ENCODE results near the gene HTR1D.

The HTR1D gene

DNA sequence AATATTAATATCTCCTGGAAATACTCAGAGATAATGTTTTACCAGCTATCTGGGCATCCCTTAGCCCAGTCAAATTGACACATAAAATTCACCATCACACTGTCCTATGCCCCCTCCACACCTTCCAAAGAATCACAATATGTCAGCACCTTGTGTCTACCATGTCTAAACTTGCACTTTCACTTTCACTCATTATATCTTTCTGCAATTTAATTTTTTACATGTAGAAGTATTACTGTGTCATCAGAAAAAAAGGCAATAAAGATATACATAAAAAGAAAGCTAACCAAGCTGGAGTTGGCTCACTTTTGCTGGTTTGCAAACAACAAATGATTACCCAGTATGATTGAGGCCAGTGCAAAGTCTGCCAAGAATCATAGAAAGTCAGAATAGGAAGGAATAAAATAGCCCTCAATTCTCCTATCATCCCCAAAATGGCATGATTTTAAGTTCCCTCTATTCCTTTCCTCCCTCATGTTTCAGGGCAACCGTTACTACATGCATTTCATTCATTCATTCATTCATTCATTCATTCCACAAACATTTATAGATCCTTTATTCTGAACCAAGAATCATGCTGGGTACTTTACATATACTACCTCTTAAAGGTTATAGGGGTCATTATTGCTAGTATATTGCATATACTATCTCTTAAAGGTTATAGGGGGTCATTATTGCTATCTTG lies 42.7 kb downstream of the HTR1D start:
- no peak overlapping the region for H3K18ac ChIP-seq (ENCODE audit: low read depth in 1 of 2, low read length in 2 of 2)
- no peak overlapping the region for H2BK12ac ChIP-seq (ENCODE audit: low read length in 2 of 2)
- no peak overlapping the region for H2BK5ac ChIP-seq (ENCODE audit: low read depth, low read length, poor library complexity, severe bottlenecking)
- DNase-seq = no peak
- no peak overlapping the region for H4K8ac ChIP-seq (ENCODE audit: low read length)
- no peak overlapping the region for H3K4me3 ChIP-seq (ENCODE audit: insufficient read depth in 1 of 2, low read depth in 1 of 2, low read length in 2 of 2)
- H3K79me1 ChIP-seq (replicated peaks; ENCODE audit: low read length, poor library complexity, severe bottlenecking) = no peaks in the 10 kb centered on the region
- no peak overlapping the region for H3K9ac ChIP-seq (ENCODE audit: low read length)
- no peak overlapping the region for H3K23ac ChIP-seq (ENCODE audit: low read length in 2 of 2)
- H3K4me2 ChIP-seq (ENCODE audit: low read length, poor library complexity, severe bottlenecking) = no peak overlapping the region
- H3K27ac ChIP-seq (ENCODE audit: low read length, poor library complexity, severe bottlenecking) = no peak overlapping the region
- H3K36me3 ChIP-seq (ENCODE audit: control insufficient read depth in 1 of 2, insufficient read depth in 2 of 2, low read depth in 1 of 2, low read length in 2 of 2) = no peaks in the 10 kb centered on the region
- H3K4ac ChIP-seq (ENCODE audit: low read depth in 1 of 2, low read length in 2 of 2) = no peak overlapping the region
- peaks cover 7% of the 10 kb centered on the region for H3K4me1 ChIP-seq (ENCODE audit: control insufficient read depth, insufficient read depth, low read depth, low read length)
- no peak overlapping the region for H2AFZ ChIP-seq (ENCODE audit: low read depth, low read length)
- H2BK120ac ChIP-seq (ENCODE audit: low read depth, low read length) = no peak overlapping the region
- H3K27me3 ChIP-seq (ENCODE audit: control insufficient read depth in 1 of 2, insufficient read depth in 1 of 2, low read length in 2 of 2) = no peaks in the 10 kb centered on the region
- 82% methylated on average over 1 of the region's 1 CpG for WGBS
- no peaks in the 10 kb centered on the region for H3K9me3 ChIP-seq (ENCODE audit: control insufficient read depth, low read length)
- H2AK5ac ChIP-seq (ENCODE audit: low read length, severe bottlenecking) = no peak overlapping the region
- no peak overlapping the region for H4K91ac ChIP-seq (ENCODE audit: low read length)
- no peak overlapping the region for H2BK15ac ChIP-seq (ENCODE audit: low read depth, poor library complexity, severe bottlenecking)
- H3K14ac ChIP-seq (ENCODE audit: low read length in 2 of 2) = no peak overlapping the region

DNA sequence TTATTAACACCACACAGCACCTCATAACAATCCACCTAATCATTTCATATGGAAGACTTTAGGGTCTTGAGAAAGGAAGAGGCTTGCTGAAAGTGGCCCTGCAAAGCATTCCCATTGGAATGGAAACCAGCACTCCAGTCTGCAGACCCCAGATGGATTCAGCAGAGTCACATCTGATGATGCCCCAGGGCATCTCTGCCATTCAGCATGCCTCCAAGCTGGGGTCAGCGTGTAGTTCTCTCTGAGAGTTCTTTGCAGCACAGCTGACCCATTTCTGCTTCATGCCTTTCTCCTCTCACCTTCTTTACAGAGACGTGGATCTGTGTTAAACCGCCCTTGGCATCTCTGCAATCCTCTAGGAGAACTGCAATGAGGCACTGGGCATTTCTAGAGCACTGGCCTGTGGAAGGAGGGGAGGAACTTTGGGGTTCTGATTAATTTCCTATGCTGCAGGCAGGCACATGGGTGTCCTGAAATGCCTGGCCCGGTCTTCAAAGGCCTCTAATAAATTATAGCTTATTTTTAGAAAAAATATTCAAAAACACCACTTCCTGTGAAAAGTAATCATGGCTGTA lies 46.0 kb downstream of the HTR1D start:
- no peak overlapping the region for H3K18ac ChIP-seq (ENCODE audit: low read depth in 1 of 2, low read length in 2 of 2)
- no peak overlapping the region for H4K8ac ChIP-seq (ENCODE audit: low read length)
- H2BK15ac ChIP-seq (ENCODE audit: low read depth, poor library complexity, severe bottlenecking) = no peak overlapping the region
- H3K4me3 ChIP-seq (ENCODE audit: insufficient read depth in 1 of 2, low read depth in 1 of 2, low read length in 2 of 2) = no peak overlapping the region
- H3K4me1 ChIP-seq (ENCODE audit: control insufficient read depth, insufficient read depth, low read depth, low read length) = peaks cover 2% of the 10 kb centered on the region
- no peaks in the 10 kb centered on the region for H3K9me3 ChIP-seq (ENCODE audit: control insufficient read depth, low read length)
- H3K4ac ChIP-seq (ENCODE audit: low read depth in 1 of 2, low read length in 2 of 2) = no peak overlapping the region
- no peak overlapping the region for H2BK5ac ChIP-seq (ENCODE audit: low read depth, low read length, poor library complexity, severe bottlenecking)
- H3K79me1 ChIP-seq (replicated peaks; ENCODE audit: low read length, poor library complexity, severe bottlenecking) = no peaks in the 10 kb centered on the region
- H2AFZ ChIP-seq (ENCODE audit: low read depth, low read length) = no peak overlapping the region
- H3K9ac ChIP-seq (ENCODE audit: low read length) = no peak overlapping the region
- DNase-seq = no peak
- no peak overlapping the region for H2AK5ac ChIP-seq (ENCODE audit: low read length, severe bottlenecking)
- H4K91ac ChIP-seq (ENCODE audit: low read length) = no peak overlapping the region
- 77% methylated on average over 3 of the region's 4 CpGs for WGBS
- H3K14ac ChIP-seq (ENCODE audit: low read length in 2 of 2) = no peak overlapping the region
- H3K27me3 ChIP-seq (ENCODE audit: control insufficient read depth in 1 of 2, insufficient read depth in 1 of 2, low read length in 2 of 2) = no peaks in the 10 kb centered on the region
- H3K23ac ChIP-seq (ENCODE audit: low read length in 2 of 2) = no peak overlapping the region
- no peak overlapping the region for H2BK12ac ChIP-seq (ENCODE audit: low read length in 2 of 2)
- no peak overlapping the region for H2BK120ac ChIP-seq (ENCODE audit: low read depth, low read length)
- no peaks in the 10 kb centered on the region for H3K36me3 ChIP-seq (ENCODE audit: control insufficient read depth in 1 of 2, insufficient read depth in 2 of 2, low read depth in 1 of 2, low read length in 2 of 2)
- no peak overlapping the region for H3K27ac ChIP-seq (ENCODE audit: low read length, poor library complexity, severe bottlenecking)
- no peak overlapping the region for H3K4me2 ChIP-seq (ENCODE audit: low read length, poor library complexity, severe bottlenecking)

DNA sequence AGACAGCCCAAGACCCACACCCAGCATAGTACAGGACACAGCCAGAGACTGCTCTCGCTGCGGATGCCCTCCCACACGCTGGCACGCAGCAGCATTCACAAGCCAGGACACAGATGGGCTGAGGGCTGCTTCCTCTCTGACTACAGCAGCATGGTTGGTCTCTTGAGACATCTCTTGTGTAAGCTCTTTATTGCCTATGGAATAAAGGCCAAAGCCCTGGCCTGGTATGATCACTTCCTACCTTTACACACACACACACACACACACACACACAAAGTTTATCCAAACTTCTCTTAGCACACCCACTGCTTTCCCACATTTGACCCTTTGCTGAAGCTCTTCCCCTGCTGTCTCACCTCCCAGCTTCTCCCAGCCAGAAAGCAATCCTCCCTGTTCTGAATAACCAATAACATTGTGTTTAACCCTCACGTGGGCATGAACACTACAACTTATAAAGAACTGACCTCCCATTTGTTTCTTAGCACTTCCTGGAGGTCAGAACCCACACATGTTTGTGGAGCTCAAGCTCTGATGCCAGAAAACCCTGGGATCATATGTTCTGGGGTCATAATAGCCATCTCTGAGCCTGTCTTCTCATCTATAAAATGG lies 47.5 kb downstream of the HTR1D start:
- H3K9ac ChIP-seq (ENCODE audit: low read length) = peak overlapping the region; percentile 90
- no peak overlapping the region for H2BK5ac ChIP-seq (ENCODE audit: low read depth, low read length, poor library complexity, severe bottlenecking)
- no peaks in the 10 kb centered on the region for H3K79me1 ChIP-seq (replicated peaks; ENCODE audit: low read length, poor library complexity, severe bottlenecking)
- no peak overlapping the region for H3K27ac ChIP-seq (ENCODE audit: low read length, poor library complexity, severe bottlenecking)
- peak; percentile 93 for DNase-seq
- H3K4me1 ChIP-seq (ENCODE audit: control insufficient read depth, insufficient read depth, low read depth, low read length) = peaks cover 2% of the 10 kb centered on the region
- no peak overlapping the region for H3K23ac ChIP-seq (ENCODE audit: low read length in 2 of 2)
- H3K4me2 ChIP-seq (ENCODE audit: low read length, poor library complexity, severe bottlenecking) = no peak overlapping the region
- no peak overlapping the region for H2BK120ac ChIP-seq (ENCODE audit: low read depth, low read length)
- no peak overlapping the region for H2AK5ac ChIP-seq (ENCODE audit: low read length, severe bottlenecking)
- no peaks in the 10 kb centered on the region for H3K36me3 ChIP-seq (ENCODE audit: control insufficient read depth in 1 of 2, insufficient read depth in 2 of 2, low read depth in 1 of 2, low read length in 2 of 2)
- no peak overlapping the region for H2BK15ac ChIP-seq (ENCODE audit: low read depth, poor library complexity, severe bottlenecking)
- peak overlapping the region in 1 of 2 experiments; percentile 42 for H3K4ac ChIP-seq (ENCODE audit: low read depth in 1 of 2, low read length in 2 of 2)
- peak overlapping the region; percentile 6 for H4K91ac ChIP-seq (ENCODE audit: low read length)
- H3K27me3 ChIP-seq (ENCODE audit: control insufficient read depth in 1 of 2, insufficient read depth in 1 of 2, low read length in 2 of 2) = no peaks in the 10 kb centered on the region
- no peak overlapping the region for H3K14ac ChIP-seq (ENCODE audit: low read length in 2 of 2)
- H3K18ac ChIP-seq (ENCODE audit: low read depth in 1 of 2, low read length in 2 of 2) = peak overlapping the region in 1 of 2 experiments; percentile 23
- H2AFZ ChIP-seq (ENCODE audit: low read depth, low read length) = no peak overlapping the region
- H3K9me3 ChIP-seq (ENCODE audit: control insufficient read depth, low read length) = no peaks in the 10 kb centered on the region
- peak overlapping the region in 1 of 2 experiments; percentile 29 for H2BK12ac ChIP-seq (ENCODE audit: low read length in 2 of 2)
- 37% methylated on average over 5 of the region's 5 CpGs for WGBS
- H4K8ac ChIP-seq (ENCODE audit: low read length) = peak overlapping the region; percentile 27
- peak overlapping the region in 1 of 2 experiments; percentile 87 for H3K4me3 ChIP-seq (ENCODE audit: insufficient read depth in 1 of 2, low read depth in 1 of 2, low read length in 2 of 2)

DNA sequence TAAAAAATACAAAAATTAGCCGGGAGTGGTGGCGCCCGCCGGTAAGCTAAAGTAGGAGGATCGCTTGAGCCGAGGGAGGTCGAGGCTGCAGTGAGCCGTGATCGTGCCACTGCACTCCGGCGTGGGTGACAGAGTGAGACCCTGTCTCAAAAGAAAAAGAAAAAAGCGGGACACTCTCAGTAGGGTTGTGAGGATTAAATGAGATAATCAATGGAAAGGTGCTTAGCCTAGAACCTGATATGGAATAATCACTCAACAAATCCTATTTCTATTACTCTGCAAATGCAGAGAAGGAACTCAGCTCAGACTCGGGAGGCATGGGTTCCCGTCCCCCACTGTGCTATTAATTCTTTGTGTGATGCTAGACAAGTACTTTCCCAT lies 48.1 kb downstream of the HTR1D start:
- Histone ChIP-seq H2BK5ac (ENCODE audit: low read depth, low read length, poor library complexity, severe bottlenecking) (no peak overlapping the region), H2BK15ac (ENCODE audit: low read depth, poor library complexity, severe bottlenecking) (peak overlapping the region; percentile 15), H3K4me3 (ENCODE audit: insufficient read depth in 1 of 2, low read depth in 1 of 2, low read length in 2 of 2) (peak overlapping the region in 1 of 2 experiments; percentile 87), H2BK12ac (ENCODE audit: low read length in 2 of 2) (peak overlapping the region in 1 of 2 experiments; percentile 46), H2AFZ (ENCODE audit: low read depth, low read length) (no peak overlapping the region), H2AK5ac (ENCODE audit: low read length, severe bottlenecking) (no peak overlapping the region), H3K4me1 (ENCODE audit: control insufficient read depth, insufficient read depth, low read depth, low read length) (peaks cover 2% of the 10 kb centered on the region), H3K18ac (ENCODE audit: low read depth in 1 of 2, low read length in 2 of 2) (no peak overlapping the region), H3K14ac (ENCODE audit: low read length in 2 of 2) (no peak overlapping the region), H4K91ac (ENCODE audit: low read length) (no peak overlapping the region), H4K8ac (ENCODE audit: low read length) (no peak overlapping the region), H3K4me2 (ENCODE audit: low read length, poor library complexity, severe bottlenecking) (no peak overlapping the region), H2BK120ac (ENCODE audit: low read depth, low read length) (no peak overlapping the region), H3K27ac (ENCODE audit: low read length, poor library complexity, severe bottlenecking) (no peak overlapping the region), H3K9me3 (ENCODE audit: control insufficient read depth, low read length) (no peaks in the 10 kb centered on the region), H3K9ac (ENCODE audit: low read length) (peak overlapping the region; percentile 90), H3K4ac (ENCODE audit: low read depth in 1 of 2, low read length in 2 of 2) (no peak overlapping the region), H3K79me1 (replicated peaks; ENCODE audit: low read length, poor library complexity, severe bottlenecking) (no peaks in the 10 kb centered on the region), H3K23ac (ENCODE audit: low read length in 2 of 2) (no peak overlapping the region), H3K36me3 (ENCODE audit: control insufficient read depth in 1 of 2, insufficient read depth in 2 of 2, low read depth in 1 of 2, low read length in 2 of 2) (no peaks in the 10 kb centered on the region), H3K27me3 (ENCODE audit: control insufficient read depth in 1 of 2, insufficient read depth in 1 of 2, low read length in 2 of 2) (no peaks in the 10 kb centered on the region)
- 53% methylated on average over 13 of the region's 14 CpGs for WGBS
- no peak for DNase-seq
